Epidermal melanocyte (primary cell): Measurements from ENCODE around the gene FAM161A.

Source experiments
- DNase-seq: peaks from one replicate; pipeline ENCODE4 v3.0.0; 2011; ENCODE audit warnings: low spot score; ENCODE audit not compliant: insufficient read length

FAM161A gene

GRCh38 chr2:61786876-61787275, 67.0 kb downstream of the FAM161A start:
- no peak for DNase-seq

GRCh38 chr2:61785583-61785982, 68.3 kb downstream of the FAM161A start:
- DNase-seq, result no peak

GRCh38 chr2:61784643-61785042, 69.2 kb downstream of the FAM161A start:
- no peak for DNase-seq

GRCh38 chr2:61775956-61776570, 77.8 kb downstream of the FAM161A start:
- DNase-seq, result no peak
